ENCODE data around the gene KIF19.

Gene KIF19

GRCh38 chr17:74391771-74392170 is 65.7 kb downstream of the KIF19 start:
- Histone ChIP-seq H3K9me3 (replicated peaks; ENCODE audit: insufficient read depth, low read length) (no peaks in the 10 kb centered on the region), H3K4me1 (ENCODE audit: low read length) (no peaks in the 10 kb centered on the region), H3K27ac (ENCODE audit: low read length) (no peak overlapping the region), H3K36me3 (replicated peaks; ENCODE audit: insufficient read depth, low read length) (no peaks in the 10 kb centered on the region), H3K4me2 (ENCODE audit: low read depth, low read length) (no peak overlapping the region), H3F3A (ENCODE audit: insufficient read depth, low read length) (no peaks in the 10 kb centered on the region), H2AFZ (ENCODE audit: low read length) (no peak overlapping the region), H3K79me2 (ENCODE audit: low read length) (no peaks in the 10 kb centered on the region), H3K27me3 (replicated peaks; ENCODE audit: insufficient read depth, low read length) (peaks cover 90% of the 10 kb centered on the region), H4K20me1 (ENCODE audit: insufficient read depth, low read length) (no peaks in the 10 kb centered on the region), H3K9ac (ENCODE audit: low read length) (no peak overlapping the region), H3K9me2 (replicated peaks; ENCODE audit: insufficient read depth, low read length) (no peaks in the 10 kb centered on the region), H3K4me3 (ENCODE audit: low read length) (no peak overlapping the region)
- no peak for DNase-seq
- no peak for TF ChIP-seq CTCF (IDR thresholded peaks at IDR 0.05; ENCODE audit: low read length)
- TF ChIP-seq EZH2phosphoT487 (IDR thresholded peaks at IDR 0.05; ENCODE audit: low read length), result no peak
- TF ChIP-seq EZH2 (optimal IDR thresholded peaks at IDR 0.05; ENCODE audit: low read depth, low read length), result no peak

- Histone ChIP-seq H3K36me3 (replicated peaks; ENCODE audit: insufficient read depth, low read length) (no peaks in the 10 kb centered on the region), H3F3A (ENCODE audit: insufficient read depth, low read length) (no peaks in the 10 kb centered on the region), H3K9me3 (replicated peaks; ENCODE audit: insufficient read depth, low read length) (no peaks in the 10 kb centered on the region), H3K4me2 (ENCODE audit: low read depth, low read length) (no peak overlapping the region), H3K79me2 (ENCODE audit: low read length) (no peaks in the 10 kb centered on the region), H3K27me3 (replicated peaks; ENCODE audit: insufficient read depth, low read length) (peaks cover 82% of the 10 kb centered on the region), H3K27ac (ENCODE audit: low read length) (no peak overlapping the region), H3K9me2 (replicated peaks; ENCODE audit: insufficient read depth, low read length) (no peaks in the 10 kb centered on the region), H4K20me1 (ENCODE audit: insufficient read depth, low read length) (no peaks in the 10 kb centered on the region), H3K9ac (ENCODE audit: low read length) (no peak overlapping the region), H2AFZ (ENCODE audit: low read length) (no peak overlapping the region), H3K4me3 (ENCODE audit: low read length) (no peak overlapping the region), H3K4me1 (ENCODE audit: low read length) (no peaks in the 10 kb centered on the region)
- TF ChIP-seq CTCF (IDR thresholded peaks at IDR 0.05; ENCODE audit: low read length), result no peak
- DNase-seq, result no peak
These were observed 66.8 kb downstream of the KIF19 start for GRCh38 chr17:74392848-74393247.

GRCh38 chr17:74393346-74393942 is 67.4 kb downstream of the KIF19 start:
- Histone ChIP-seq H3K27ac (ENCODE audit: low read length) (no peak overlapping the region), H3K4me1 (ENCODE audit: low read length) (no peaks in the 10 kb centered on the region), H3K9me3 (replicated peaks; ENCODE audit: insufficient read depth, low read length) (no peaks in the 10 kb centered on the region), H3K4me2 (ENCODE audit: low read depth, low read length) (no peak overlapping the region), H3K27me3 (replicated peaks; ENCODE audit: insufficient read depth, low read length) (peaks cover 81% of the 10 kb centered on the region), H4K20me1 (ENCODE audit: insufficient read depth, low read length) (no peaks in the 10 kb centered on the region), H2AFZ (ENCODE audit: low read length) (no peak overlapping the region), H3K4me3 (ENCODE audit: low read length) (no peak overlapping the region), H3F3A (ENCODE audit: insufficient read depth, low read length) (no peaks in the 10 kb centered on the region), H3K36me3 (replicated peaks; ENCODE audit: insufficient read depth, low read length) (no peaks in the 10 kb centered on the region), H3K9ac (ENCODE audit: low read length) (no peak overlapping the region), H3K9me2 (replicated peaks; ENCODE audit: insufficient read depth, low read length) (no peaks in the 10 kb centered on the region), H3K79me2 (ENCODE audit: low read length) (no peaks in the 10 kb centered on the region)
- no peak for DNase-seq
- TF ChIP-seq CTCF (IDR thresholded peaks at IDR 0.05; ENCODE audit: low read length), result no peak
- no peak for TF ChIP-seq EZH2 (optimal IDR thresholded peaks at IDR 0.05; ENCODE audit: low read depth, low read length)
- no peak for TF ChIP-seq EZH2phosphoT487 (IDR thresholded peaks at IDR 0.05; ENCODE audit: low read length)

All from MM.1S (cell line).